ENCODE results near the gene LGMN.
"Not testable (repeated sequence)": the region's sequence is repeated elsewhere in the genome, so short reads cannot be mapped to it uniquely, and the experiment has no call there.

The LGMN gene

GRCh38 chr14:92768236-92768635 lies 19.8 kb upstream of the LGMN start:
- DNase-seq; in situ Hi-C loops (cut with HindIII; ENCODE audit: low pct_ligation_motif_present, low pct_unique_long_range_greater_than_20kb, low sequenced_read_pairs): not testable (repeated sequence)

DNA sequence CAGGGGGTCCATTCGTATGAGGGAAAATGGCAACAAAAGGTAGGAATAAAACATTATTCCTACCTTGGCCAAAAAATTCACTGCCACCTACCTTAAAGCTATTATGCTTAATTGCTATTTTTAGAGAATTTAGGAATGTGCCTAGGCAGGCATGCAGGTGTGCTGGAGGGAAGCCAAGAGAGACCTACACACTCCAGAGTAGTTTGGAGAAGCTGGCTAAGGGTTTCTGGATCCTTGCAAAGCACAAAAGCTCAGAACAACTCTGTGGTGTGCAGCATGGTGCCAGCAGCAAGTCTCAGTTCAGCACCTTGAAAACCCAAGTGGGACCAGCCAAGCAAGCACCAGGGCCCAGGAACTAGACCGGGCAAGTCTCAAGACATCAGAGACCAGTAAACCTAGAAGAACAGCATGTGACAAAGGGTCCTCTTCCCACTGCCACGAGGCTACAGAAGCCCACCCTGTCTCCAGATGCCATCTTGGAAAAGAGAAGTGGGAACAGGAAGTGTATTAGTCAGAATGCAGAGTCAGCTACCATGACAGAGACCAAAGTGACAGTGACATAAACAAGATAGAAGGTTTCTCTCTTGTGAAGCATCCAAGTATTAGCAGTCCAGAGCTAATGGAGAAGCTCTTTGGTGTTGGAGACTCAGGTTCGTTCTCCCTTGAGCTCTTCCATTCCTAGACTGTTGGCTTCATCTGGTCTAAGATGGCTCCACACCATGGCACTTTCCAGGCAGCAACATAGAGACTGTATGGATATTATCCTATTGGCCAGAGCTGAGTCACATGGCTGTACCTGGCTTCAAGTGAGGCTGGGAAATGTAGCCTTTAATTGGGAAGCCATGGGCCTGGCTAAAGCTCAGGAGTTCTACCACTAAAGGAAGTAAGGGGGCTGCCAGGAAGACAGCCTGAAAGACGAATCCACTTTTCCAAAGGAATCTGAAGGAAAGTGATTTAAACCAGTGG lies 15.5 kb upstream of the LGMN start:
- DNase-seq; in situ Hi-C loops (cut with HindIII; ENCODE audit: low pct_ligation_motif_present, low pct_unique_long_range_greater_than_20kb, low sequenced_read_pairs): not testable (repeated sequence)

- in situ Hi-C loops (cut with HindIII; ENCODE audit: low pct_ligation_motif_present, low pct_unique_long_range_greater_than_20kb, low sequenced_read_pairs), result no loop called here
- peak; percentile 38 for DNase-seq
Observed at GRCh38 chr14:92760524-92760805, 12.0 kb upstream of the LGMN start.

GRCh38 chr14:92759679-92760523 lies 11.5 kb upstream of the LGMN start:
- DNase-seq, result no peak
- in situ Hi-C loops (cut with HindIII; ENCODE audit: low pct_ligation_motif_present, low pct_unique_long_range_greater_than_20kb, low sequenced_read_pairs), result no loop called here

DNA sequence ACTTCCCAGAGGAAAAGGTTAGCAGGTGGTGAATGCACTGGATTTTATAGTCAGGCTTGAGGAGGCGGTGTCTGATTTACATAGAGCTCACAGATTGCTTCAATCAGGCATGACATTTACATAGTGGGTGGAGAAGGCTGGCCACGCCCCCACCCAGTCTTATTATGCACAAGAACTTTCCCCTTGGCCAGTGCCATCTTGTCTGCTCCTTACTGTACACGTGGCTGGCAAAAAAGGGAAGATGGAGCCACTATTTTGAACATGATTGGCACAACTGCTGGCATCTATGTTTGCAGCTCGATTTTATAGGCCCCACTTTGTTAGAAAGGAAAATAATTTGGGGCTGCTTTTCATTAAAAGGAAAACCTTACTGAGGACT lies 10.9 kb upstream of the LGMN start:
- peak; percentile 68 for DNase-seq

DNA sequence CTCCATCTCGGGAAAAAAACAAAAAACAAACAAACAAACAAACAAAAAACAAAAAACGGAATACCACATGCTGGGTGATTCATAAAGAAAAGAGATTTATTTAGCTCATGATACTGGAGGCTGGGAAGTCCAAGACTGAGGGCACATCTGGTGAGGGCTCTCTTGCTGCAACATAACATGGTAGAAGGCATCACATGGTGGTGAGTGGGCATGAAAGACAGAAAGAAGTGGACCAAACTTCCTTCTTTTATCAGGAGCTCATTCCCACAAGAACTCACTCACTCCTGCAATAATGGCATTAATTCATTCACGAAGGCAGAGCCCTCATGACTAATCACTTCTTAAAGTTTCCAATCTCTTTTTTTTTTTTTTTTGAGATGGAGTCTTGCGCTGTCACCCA lies 8.0 kb upstream of the LGMN start:
- no peak for DNase-seq
- in situ Hi-C loops (cut with HindIII; ENCODE audit: low pct_ligation_motif_present, low pct_unique_long_range_greater_than_20kb, low sequenced_read_pairs), result no loop called here

More for the DNA sequence above, 10.9 kb upstream of the LGMN start:
- in situ Hi-C loops (cut with HindIII; ENCODE audit: low pct_ligation_motif_present, low pct_unique_long_range_greater_than_20kb, low sequenced_read_pairs), result no loop called here

DNA sequence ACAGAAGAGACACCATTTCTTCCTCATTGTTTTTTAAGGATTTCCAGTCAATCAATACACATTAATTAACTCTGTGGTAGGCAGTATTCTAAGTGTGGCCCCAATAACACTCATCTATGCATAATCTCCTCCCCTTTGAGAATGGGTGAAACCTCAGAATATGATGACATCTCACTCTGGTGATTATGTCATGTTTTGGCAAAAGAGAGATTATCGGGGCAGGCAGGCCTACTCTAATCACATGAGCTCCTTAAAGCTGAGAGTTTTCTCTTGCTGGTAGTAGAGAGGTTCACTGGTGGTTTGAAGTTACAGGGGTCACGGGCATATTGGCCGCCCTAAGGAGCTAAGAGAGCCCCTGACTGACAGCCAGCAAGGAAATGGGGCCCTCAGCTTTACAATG lies 7.1 kb upstream of the LGMN start:
- in situ Hi-C loops (cut with HindIII; ENCODE audit: low pct_ligation_motif_present, low pct_unique_long_range_greater_than_20kb, low sequenced_read_pairs), result no loop called here
- no peak for DNase-seq

DNA sequence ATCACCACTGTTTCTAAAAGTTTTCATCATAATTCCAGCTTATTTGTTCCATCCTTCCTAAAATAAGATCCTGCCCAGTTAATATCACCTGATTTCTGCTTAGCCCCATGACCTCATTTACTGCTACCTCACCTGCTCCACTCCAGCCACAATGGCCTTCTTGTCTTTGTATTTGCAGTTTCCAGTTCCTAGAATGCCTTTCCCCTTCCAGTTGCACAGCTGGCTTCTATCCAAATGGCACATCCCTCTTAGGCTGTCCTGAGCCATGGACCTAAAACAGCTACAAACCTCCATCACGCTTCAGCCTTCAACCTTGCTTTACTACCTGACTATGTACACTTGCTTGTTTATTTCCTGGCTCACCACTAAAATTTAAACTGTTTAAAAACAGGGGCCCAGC lies 6.5 kb upstream of the LGMN start:
- in situ Hi-C loops (cut with HindIII; ENCODE audit: low pct_ligation_motif_present, low pct_unique_long_range_greater_than_20kb, low sequenced_read_pairs), result no loop called here
- DNase-seq, result no peak

- DNase-seq, result no peak
- in situ Hi-C loops (cut with HindIII; ENCODE audit: low pct_ligation_motif_present, low pct_unique_long_range_greater_than_20kb, low sequenced_read_pairs), result no loop called here
Observed at GRCh38 chr14:92753250-92753649, 4.8 kb upstream of the LGMN start.

DNA sequence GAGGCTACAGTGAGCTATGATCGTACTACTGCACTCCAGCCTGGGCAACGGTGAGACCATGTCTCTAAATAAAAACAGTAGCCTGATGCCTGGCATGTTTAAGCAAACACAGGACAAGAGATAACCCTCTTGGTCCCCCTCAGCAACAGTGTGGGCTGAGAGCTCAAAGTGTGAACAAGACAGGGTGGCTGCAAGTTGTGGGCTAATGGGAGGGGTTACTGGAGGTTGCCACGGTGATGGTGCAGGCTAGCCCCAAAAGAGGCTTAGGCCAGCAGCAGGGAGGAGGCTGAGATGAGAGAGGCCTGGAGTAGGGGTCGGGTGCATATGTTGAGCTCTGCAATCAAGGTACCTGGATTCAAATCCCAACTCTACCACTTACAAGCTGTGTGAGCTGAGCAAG lies 3.4 kb upstream of the LGMN start:
- in situ Hi-C loops (cut with HindIII; ENCODE audit: low pct_ligation_motif_present, low pct_unique_long_range_greater_than_20kb, low sequenced_read_pairs), result no loop called here
- no peak for DNase-seq

GRCh38 chr14:92750994-92751400 lies 2.6 kb upstream of the LGMN start:
- DNase-seq, result no peak
- in situ Hi-C loops (cut with HindIII; ENCODE audit: low pct_ligation_motif_present, low pct_unique_long_range_greater_than_20kb, low sequenced_read_pairs), result no loop called here

DNA sequence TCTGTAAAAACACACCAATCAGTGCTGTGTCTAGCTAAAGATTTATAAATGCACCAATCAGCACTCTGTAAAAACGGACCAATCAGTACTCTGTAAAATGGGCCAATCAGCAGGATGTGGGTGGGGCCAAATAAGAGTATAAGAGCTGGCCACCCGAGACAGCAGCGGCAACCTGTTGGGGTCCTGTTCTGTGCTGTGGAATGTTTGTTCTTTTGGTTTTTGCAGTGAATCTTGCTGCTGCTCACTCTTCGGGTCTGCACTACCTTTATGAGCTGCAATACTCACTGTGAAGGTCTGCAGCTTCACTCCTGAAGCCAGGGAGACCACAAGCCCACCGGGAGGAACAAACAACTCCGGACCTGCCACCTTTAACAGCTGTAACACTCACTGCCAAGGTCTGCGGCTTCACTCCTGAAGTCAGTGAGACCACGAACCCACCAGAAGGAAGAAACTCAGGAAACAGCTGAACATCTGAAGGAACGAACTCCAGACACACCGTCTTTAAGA lies 1.8 kb upstream of the LGMN start:
- in situ Hi-C loops (cut with HindIII; ENCODE audit: low pct_ligation_motif_present, low pct_unique_long_range_greater_than_20kb, low sequenced_read_pairs); DNase-seq: not testable (repeated sequence)

DNA sequence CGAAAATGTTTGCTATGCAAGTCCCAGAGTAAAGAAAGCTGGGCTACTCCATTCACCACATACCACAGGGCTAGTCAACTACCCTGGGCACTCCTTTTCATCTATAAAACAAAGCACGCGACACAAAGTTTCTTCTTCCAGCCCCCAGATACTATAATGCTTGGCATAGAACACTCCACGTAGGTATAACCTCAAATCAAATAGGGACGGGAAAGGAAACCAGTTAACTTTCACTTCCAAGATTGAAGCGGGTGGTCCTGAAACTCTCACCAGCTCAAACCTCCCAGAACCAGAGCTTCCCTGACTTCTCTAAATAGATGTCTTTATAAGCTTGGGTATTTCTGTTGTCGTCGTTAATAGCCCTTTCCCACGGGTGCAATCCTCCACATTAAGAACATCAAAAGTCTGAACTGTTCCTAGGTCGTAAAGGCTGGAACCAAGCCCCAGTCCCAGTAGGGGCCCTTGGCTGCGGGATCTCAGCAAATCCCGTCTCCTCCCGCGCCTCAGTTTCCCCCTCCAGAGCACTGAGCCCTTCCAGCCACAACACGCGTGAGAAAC lies 647 bp downstream of the LGMN start:
- peak; percentile 28 for DNase-seq
- in situ Hi-C loops (cut with HindIII; ENCODE audit: low pct_ligation_motif_present, low pct_unique_long_range_greater_than_20kb, low sequenced_read_pairs), result no loop called here

- in situ Hi-C loops (cut with HindIII; ENCODE audit: low pct_ligation_motif_present, low pct_unique_long_range_greater_than_20kb, low sequenced_read_pairs), result no loop called here
- no peak for DNase-seq
Observed at GRCh38 chr14:92744198-92744597, 4.2 kb downstream of the LGMN start.

DNA sequence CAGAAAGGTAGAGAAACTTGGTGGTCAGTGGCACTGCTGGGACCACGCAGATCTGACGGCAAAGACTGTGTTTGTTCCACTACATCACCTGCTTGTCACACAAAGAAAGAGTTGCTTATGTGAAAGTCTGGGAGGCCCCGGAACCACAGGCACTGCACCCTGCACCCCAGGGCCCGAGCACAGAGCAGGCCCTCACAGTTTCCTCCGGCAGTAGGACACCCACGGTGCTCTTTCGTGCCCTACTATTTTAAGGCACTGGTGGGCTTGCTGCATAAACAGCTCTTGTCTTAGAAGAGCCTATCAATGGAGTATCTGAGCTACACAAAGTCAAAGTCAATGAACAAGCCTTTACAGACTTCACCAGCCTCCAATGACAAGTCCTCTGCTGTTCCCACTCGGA lies 8.0 kb downstream of the LGMN start:
- in situ Hi-C loops (cut with HindIII; ENCODE audit: low pct_ligation_motif_present, low pct_unique_long_range_greater_than_20kb, low sequenced_read_pairs), result no loop called here
- DNase-seq, result no peak

- DNase-seq, result no peak
- in situ Hi-C loops (cut with HindIII; ENCODE audit: low pct_ligation_motif_present, low pct_unique_long_range_greater_than_20kb, low sequenced_read_pairs), result no loop called here
Observed at GRCh38 chr14:92737619-92738188, 10.7 kb downstream of the LGMN start.

GRCh38 chr14:92737206-92737605 lies 11.2 kb downstream of the LGMN start:
- in situ Hi-C loops (cut with HindIII; ENCODE audit: low pct_ligation_motif_present, low pct_unique_long_range_greater_than_20kb, low sequenced_read_pairs), result no loop called here
- DNase-seq, result no peak

DNA sequence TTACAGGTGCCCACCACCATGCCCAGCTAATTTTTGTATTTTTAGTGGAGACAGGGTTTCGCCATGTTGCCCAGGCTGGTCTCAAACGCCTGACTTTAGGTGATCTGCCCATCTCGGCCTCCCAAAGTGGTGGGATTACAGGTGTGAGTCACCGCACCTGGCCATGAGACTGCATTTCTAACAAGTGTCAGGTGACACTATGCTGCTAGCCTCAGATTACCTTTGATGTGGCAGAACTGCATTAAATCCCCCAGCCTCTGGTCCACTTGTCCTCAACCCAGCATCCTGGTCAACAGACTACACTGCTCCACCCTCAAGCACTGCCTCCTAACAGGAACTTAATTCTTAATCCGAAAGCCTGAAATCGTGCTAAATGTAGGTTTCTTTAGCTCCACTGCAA lies 13.1 kb downstream of the LGMN start:
- no peak for DNase-seq
- in situ Hi-C loops (cut with HindIII; ENCODE audit: low pct_ligation_motif_present, low pct_unique_long_range_greater_than_20kb, low sequenced_read_pairs), result no loop called here

- in situ Hi-C loops (cut with HindIII; ENCODE audit: low pct_ligation_motif_present, low pct_unique_long_range_greater_than_20kb, low sequenced_read_pairs), result no loop called here
- no peak for DNase-seq
Observed at GRCh38 chr14:92734618-92735017, 13.8 kb downstream of the LGMN start.
